Astrocyte of the spinal cord (primary cell): ENCODE data around the gene INHBA.
A peak's percentile ranks its signal among the peaks of the same experiment; 100 is the strongest.

Experiments
- DNase-seq: peaks from one replicate; pipeline ENCODE4 v3.0.0; 2011; ENCODE audit warnings: low read depth, low spot score
- H3K4me3 ChIP-seq: 2 replicates; pipeline ENCODE4 v1.5.1; 2011; ENCODE audit warnings: low read depth, mild to moderate bottlenecking, low read length, moderate library complexity
- in situ Hi-C: cut with HindIII; loops from 2 replicates; pipeline ENCODE4 v1.10.0; 2017; ENCODE audit warnings: low sequenced_read_pairs
- TF ChIP-seq, protein P1 (sequence below): IDR thresholded peaks from 2 replicates; pipeline ENCODE4 v1.5.1; 2012; ENCODE audit warnings: low read depth, mild to moderate bottlenecking, low read length, inconsistent platforms

INHBA gene

DNA sequence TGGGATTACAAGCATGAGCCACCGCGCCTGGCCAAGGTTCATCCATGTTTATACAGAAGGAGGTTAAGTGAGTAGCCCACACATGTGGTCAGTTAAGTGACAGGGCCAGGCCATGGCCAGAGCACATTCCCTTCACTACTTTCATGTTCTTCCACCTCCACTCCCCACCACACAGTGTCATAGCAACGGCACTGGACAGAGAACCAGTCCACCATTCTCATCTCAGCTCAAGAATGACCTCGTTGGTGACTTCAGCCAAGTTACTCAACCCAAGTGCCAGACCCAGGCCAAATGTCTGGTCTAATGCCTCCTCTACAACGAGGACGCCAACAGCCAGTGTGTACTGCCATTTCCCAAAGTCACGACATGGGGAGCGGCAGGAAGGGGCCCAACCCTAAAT lies 62.4 kb downstream of the INHBA start:
- peak; percentile 24 for DNase-seq
- in situ Hi-C loops = no loop called here
- TF ChIP-seq, protein P1, sequence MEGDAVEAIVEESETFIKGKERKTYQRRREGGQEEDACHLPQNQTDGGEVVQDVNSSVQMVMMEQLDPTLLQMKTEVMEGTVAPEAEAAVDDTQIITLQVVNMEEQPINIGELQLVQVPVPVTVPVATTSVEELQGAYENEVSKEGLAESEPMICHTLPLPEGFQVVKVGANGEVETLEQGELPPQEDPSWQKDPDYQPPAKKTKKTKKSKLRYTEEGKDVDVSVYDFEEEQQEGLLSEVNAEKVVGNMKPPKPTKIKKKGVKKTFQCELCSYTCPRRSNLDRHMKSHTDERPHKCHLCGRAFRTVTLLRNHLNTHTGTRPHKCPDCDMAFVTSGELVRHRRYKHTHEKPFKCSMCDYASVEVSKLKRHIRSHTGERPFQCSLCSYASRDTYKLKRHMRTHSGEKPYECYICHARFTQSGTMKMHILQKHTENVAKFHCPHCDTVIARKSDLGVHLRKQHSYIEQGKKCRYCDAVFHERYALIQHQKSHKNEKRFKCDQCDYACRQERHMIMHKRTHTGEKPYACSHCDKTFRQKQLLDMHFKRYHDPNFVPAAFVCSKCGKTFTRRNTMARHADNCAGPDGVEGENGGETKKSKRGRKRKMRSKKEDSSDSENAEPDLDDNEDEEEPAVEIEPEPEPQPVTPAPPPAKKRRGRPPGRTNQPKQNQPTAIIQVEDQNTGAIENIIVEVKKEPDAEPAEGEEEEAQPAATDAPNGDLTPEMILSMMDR = no peak
- H3K4me3 ChIP-seq = no peak overlapping the region

DNA sequence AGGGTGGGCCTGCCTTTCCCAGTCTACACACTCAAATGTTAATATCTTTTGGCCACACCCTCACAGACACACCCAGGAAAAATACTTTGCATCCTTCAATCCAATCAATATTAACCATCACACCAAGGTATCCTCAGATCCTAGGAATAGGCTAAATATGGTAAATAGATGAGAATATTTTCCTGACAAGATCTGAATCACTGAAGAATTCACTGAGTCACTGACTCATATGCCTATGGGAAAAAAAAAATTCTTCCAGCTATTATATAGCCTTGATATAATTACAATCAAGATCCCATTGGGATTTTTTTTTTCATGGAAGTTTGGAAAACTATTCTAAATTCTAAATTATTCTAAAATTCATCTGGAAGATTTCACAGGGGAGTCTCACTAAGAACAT lies 65.8 kb downstream of the INHBA start:
- TF ChIP-seq, protein P1 = no peak
- peak; percentile 7 for DNase-seq
- no peak overlapping the region for H3K4me3 ChIP-seq
- in situ Hi-C loops = no loop called here
